Activated CD4-positive, CD25-positive, alpha-beta regulatory T cell treated with anti-CD3 and anti-CD28 coated beads, Interleukin-2, amount 50 U/mL, for 24 hours (primary cell): Measurements from ENCODE around the gene TEX51.

Experiments
- ATAC-seq, 2 donors: fragments of 150-1000 bp; cut with Tn5 transposase; one replicate each; pipeline ENCODE4 v1.10.0; 2021; ENCODE audit warnings: mild to moderate bottlenecking in 1 of 2, moderate library complexity in 1 of 2

Gene TEX51

GRCh38 chr2:126898636-126899035 lies at the start of gene TEX51:
TEX51 (plus strand) TSS chr2:126898890; CDS start chr2:126898919, 29 bp downstream.
- no peak for ATAC-seq

- no peak for ATAC-seq
Observed at GRCh38 chr2:126849054-126849453, 49.6 kb upstream of the TEX51 start.

GRCh38 chr2:126849486-126849885 lies 49.2 kb upstream of the TEX51 start:
- ATAC-seq = no peak

- ATAC-seq = no peak
Observed at GRCh38 chr2:126849991-126850535, 48.6 kb upstream of the TEX51 start.

GRCh38 chr2:126850940-126851339 lies 47.8 kb upstream of the TEX51 start:
- no peak for ATAC-seq

GRCh38 chr2:126851756-126852155 lies 46.9 kb upstream of the TEX51 start:
- ATAC-seq = no peak

- ATAC-seq = no peak
Observed at GRCh38 chr2:126852361-126852760, 46.3 kb upstream of the TEX51 start.

GRCh38 chr2:126855606-126856005 lies 43.1 kb upstream of the TEX51 start:
- no peak for ATAC-seq

- no peak for ATAC-seq
Observed at GRCh38 chr2:126856403-126856802, 42.3 kb upstream of the TEX51 start.

- ATAC-seq = no peak
Observed at GRCh38 chr2:126857502-126857901, 41.2 kb upstream of the TEX51 start.

- no peak for ATAC-seq
Observed at GRCh38 chr2:126858013-126858412, 40.7 kb upstream of the TEX51 start.

- no peak for ATAC-seq
Observed at GRCh38 chr2:126858436-126858835, 40.3 kb upstream of the TEX51 start.

- ATAC-seq = no peak
Observed at GRCh38 chr2:126858991-126859390, 39.7 kb upstream of the TEX51 start.

- no peak for ATAC-seq
Observed at GRCh38 chr2:126859631-126860030, 39.1 kb upstream of the TEX51 start.

GRCh38 chr2:126860385-126860784 lies 38.3 kb upstream of the TEX51 start:
- no peak for ATAC-seq

- ATAC-seq = no peak
Observed at GRCh38 chr2:126862730-126863129, 36.0 kb upstream of the TEX51 start.

GRCh38 chr2:126863336-126864015 lies 35.2 kb upstream of the TEX51 start:
- ATAC-seq = no peak

- no peak for ATAC-seq
Observed at GRCh38 chr2:126864861-126865260, 33.8 kb upstream of the TEX51 start.

- ATAC-seq = no peak
Observed at GRCh38 chr2:126866451-126866850, 32.2 kb upstream of the TEX51 start.

GRCh38 chr2:126874961-126875360 lies 23.7 kb upstream of the TEX51 start:
- ATAC-seq = no peak

- no peak for ATAC-seq
Observed at GRCh38 chr2:126876631-126877030, 22.1 kb upstream of the TEX51 start.

- no peak for ATAC-seq
Observed at GRCh38 chr2:126877041-126877440, 21.6 kb upstream of the TEX51 start.

- ATAC-seq = no peak
Observed at GRCh38 chr2:126877861-126878565, 20.7 kb upstream of the TEX51 start.

- no peak for ATAC-seq
Observed at GRCh38 chr2:126878601-126879000, 20.1 kb upstream of the TEX51 start.
